ENCODE results near the gene SKIL.
A peak's percentile ranks its signal among the peaks of the same experiment; 100 is the strongest.

SKIL gene

DNA sequence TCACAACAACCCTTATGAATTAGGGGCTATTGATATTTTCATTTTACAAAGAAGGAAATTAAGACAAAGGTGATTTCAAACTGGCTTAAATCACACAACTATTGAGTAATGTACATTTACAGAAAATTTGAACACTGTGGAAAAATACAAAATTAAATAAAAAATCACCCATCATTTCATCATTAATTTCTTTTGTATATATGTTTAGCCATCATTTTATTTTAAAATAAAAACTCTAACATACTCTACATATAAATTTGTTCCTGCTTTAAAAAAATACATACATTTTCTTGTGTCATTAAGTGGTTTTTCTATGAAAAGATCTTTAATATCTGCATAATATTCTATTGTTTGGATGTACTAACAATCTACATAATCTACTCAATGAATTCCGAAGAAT is 81.3 kb downstream of the SKIL start:
- Mint-ChIP-seq H3K27ac (no peak overlapping the region), H3K27me3 (ENCODE audit: low read depth) (no peaks in the 10 kb centered on the region), H3K36me3 (ENCODE audit: low read depth) (peaks cover 20% of the 10 kb centered on the region), H3K4me1 (no peaks in the 10 kb centered on the region), H3K4me3 (no peak overlapping the region), H3K9me3 (no peaks in the 10 kb centered on the region)
- TF ChIP-seq, protein P1, sequence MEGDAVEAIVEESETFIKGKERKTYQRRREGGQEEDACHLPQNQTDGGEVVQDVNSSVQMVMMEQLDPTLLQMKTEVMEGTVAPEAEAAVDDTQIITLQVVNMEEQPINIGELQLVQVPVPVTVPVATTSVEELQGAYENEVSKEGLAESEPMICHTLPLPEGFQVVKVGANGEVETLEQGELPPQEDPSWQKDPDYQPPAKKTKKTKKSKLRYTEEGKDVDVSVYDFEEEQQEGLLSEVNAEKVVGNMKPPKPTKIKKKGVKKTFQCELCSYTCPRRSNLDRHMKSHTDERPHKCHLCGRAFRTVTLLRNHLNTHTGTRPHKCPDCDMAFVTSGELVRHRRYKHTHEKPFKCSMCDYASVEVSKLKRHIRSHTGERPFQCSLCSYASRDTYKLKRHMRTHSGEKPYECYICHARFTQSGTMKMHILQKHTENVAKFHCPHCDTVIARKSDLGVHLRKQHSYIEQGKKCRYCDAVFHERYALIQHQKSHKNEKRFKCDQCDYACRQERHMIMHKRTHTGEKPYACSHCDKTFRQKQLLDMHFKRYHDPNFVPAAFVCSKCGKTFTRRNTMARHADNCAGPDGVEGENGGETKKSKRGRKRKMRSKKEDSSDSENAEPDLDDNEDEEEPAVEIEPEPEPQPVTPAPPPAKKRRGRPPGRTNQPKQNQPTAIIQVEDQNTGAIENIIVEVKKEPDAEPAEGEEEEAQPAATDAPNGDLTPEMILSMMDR (IDR thresholded peaks at IDR 0.05; ENCODE audit: unreplicated experiment in 3 of 3): no peak

DNA sequence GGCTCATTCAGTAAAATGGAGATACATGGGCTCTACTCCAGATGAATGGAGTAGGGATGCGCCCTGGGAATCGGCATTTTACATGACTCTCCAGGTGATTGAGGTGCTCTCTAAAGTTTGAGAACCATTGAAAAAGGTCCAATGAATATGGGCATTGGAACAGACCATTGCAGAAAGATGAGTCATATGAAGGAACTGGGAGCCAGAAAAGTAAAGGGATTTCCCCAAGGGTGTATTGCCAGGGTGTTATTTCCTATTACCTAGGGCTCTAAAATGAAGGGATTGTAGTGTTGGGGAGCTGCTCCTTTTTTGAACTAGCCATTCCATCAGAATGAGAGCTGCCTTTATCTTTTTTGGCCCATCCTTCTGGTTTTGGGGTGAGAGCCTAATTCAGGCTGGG is 82.8 kb downstream of the SKIL start:
- Mint-ChIP-seq H3K27ac (no peak overlapping the region), H3K27me3 (ENCODE audit: low read depth) (no peaks in the 10 kb centered on the region), H3K4me1 (no peaks in the 10 kb centered on the region), H3K4me3 (no peak overlapping the region), H3K9me3 (no peaks in the 10 kb centered on the region), H3K36me3 (ENCODE audit: low read depth) (peaks cover 10% of the 10 kb centered on the region)
- TF ChIP-seq, protein P1 (IDR thresholded peaks at IDR 0.05; ENCODE audit: unreplicated experiment in 3 of 3): no peak

DNA sequence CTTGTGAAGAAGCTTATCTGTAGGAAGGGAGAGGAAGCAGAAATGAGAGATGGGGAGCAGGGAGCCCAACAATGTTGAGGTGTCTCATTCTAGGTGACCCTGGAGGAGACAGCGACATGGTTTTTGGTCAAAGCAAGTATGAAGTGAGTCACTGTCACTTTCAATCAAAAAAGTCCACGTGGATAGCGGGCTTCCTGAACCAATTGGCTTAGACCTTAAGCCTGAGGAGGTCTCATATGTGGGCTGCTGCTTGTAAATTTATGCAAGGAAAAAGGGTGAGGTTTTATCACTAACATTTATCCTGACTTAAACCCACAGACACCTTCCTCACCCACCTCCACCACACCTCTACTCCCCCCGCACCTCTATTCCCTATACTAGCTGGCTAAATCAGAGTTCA is 83.9 kb downstream of the SKIL start:
- no peaks in the 10 kb centered on the region for H3K27me3 Mint-ChIP-seq (ENCODE audit: low read depth)
- H3K4me1 Mint-ChIP-seq: no peaks in the 10 kb centered on the region
- peaks cover 5% of the 10 kb centered on the region for H3K36me3 Mint-ChIP-seq (ENCODE audit: low read depth)
- H3K4me3 Mint-ChIP-seq: no peak overlapping the region
- no peaks in the 10 kb centered on the region for H3K9me3 Mint-ChIP-seq
- peak overlapping the region in 2 of 3 experiments; percentile 35 to 54 for H3K27ac Mint-ChIP-seq
- TF ChIP-seq, protein P1 (IDR thresholded peaks at IDR 0.05; ENCODE audit: unreplicated experiment in 3 of 3): no peak

DNA sequence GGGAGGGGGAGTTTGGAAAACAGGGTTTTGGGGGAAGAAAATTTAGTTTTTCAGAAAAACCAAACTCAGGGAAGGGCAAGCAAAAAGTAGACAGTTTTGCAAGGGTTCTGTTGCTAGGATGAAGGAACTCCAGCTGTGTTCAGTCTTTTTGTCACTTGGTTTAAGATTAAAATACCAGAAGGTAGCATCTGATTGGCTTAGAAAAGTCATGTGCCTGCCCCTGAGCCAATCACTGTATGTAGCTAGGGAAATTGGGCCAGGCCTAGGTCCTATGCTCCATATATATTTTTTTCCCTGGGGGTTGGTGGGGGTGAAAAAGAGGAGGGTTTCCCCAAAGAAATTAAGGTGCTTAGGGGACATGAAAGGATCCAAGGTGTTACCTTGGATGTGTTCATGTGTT is 85.4 kb downstream of the SKIL start:
- Mint-ChIP-seq H3K4me1 (peaks cover 3% of the 10 kb centered on the region), H3K4me3 (no peak overlapping the region), H3K36me3 (ENCODE audit: low read depth) (no peaks in the 10 kb centered on the region), H3K27me3 (ENCODE audit: low read depth) (no peaks in the 10 kb centered on the region), H3K9me3 (no peaks in the 10 kb centered on the region), H3K27ac (peak overlapping the region in 1 of 3 experiments; percentile 52)
- TF ChIP-seq, protein P1 (IDR thresholded peaks at IDR 0.05; ENCODE audit: unreplicated experiment in 3 of 3): no peak

DNA sequence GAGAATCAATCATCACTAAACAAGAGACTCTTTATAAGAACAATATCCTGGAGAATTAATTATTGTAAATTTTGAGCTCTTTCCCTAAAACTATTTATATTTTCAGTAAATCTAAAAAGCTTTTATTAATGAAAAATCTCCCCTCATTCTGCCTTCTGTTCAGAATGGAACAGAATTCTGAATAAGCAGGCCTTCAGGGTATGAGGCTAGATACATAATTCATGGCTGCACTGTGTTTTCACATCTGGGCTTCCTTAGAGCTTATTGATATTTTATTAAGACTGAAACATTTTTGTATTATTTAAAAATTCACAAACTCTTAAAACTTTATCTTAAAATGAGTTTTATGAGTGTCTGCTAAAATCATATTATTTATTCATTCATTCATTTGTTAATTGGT is 85.9 kb downstream of the SKIL start:
- no peaks in the 10 kb centered on the region for H3K9me3 Mint-ChIP-seq
- H3K27ac Mint-ChIP-seq: no peak overlapping the region
- H3K27me3 Mint-ChIP-seq (ENCODE audit: low read depth): no peaks in the 10 kb centered on the region
- H3K4me1 Mint-ChIP-seq: peaks cover 8% of the 10 kb centered on the region
- no peak overlapping the region for H3K4me3 Mint-ChIP-seq
- no peaks in the 10 kb centered on the region for H3K36me3 Mint-ChIP-seq (ENCODE audit: low read depth)
- TF ChIP-seq, protein P1 (IDR thresholded peaks at IDR 0.05; ENCODE audit: unreplicated experiment in 3 of 3): no peak

All from nephron (organoid).